Panc1 (cell line): ENCODE measurements around the gene NR2E3. TPM values are rescaled to one million over a fixed set of nuclear protein-coding genes. Genes with fewer than 3 reads are reported as not detected.
A peak's percentile ranks its signal among the peaks of the same experiment; 100 is the strongest.

ENCODE experiments used
- ATAC-seq: fragments of 200-7000 bp; cut with Tn5 transposase; 2 replicates; pipeline ENCODE4 v1.9.1; 2020; ENCODE audit warnings: mild to moderate bottlenecking, moderate library complexity
- BruUV-seq: library from RNA; stranded (reverse); fragments of 400-500 nt; replicated peaks from 2 replicates; lab custom pipeline; 2021; lab: Mats Ljungman, UMichigan
- CTCF ChIA-PET: fragments of 300-600 bp; sonication (Branson Sonifier 250); formaldehyde crosslinking; loops from one replicate; lab custom pipeline; 2022; ENCODE audit warnings: antibody characterized with exemption; lab: Charles Lee
- POLR2A ChIA-PET: fragments of 300-600 bp; sonication (Branson Sonifier 250); formaldehyde crosslinking; loops from one replicate; lab custom pipeline; 2022; ENCODE audit warnings: antibody characterized with exemption; lab: Charles Lee
- DNase-seq: peaks from one replicate; pipeline ENCODE4 v3.0.0-alpha.2; 2010; ENCODE audit warnings: low read depth, low spot score
- H3K27ac ChIP-seq: 2 replicates; pipeline ENCODE4 v1.5.1; 2011; ENCODE audit warnings: mild to moderate bottlenecking, low read length, inconsistent platforms
- H3K27me3 ChIP-seq: fragments of 200-500 bp; sonication (Bioruptor generic); 2 replicates; pipeline ENCODE4 v1.6.0; 2014; ENCODE audit warnings: low read length, inconsistent platforms; ENCODE audit not compliant: control insufficient read depth, insufficient read depth
- H3K36me3 ChIP-seq: fragments of 200-500 bp; sonication (Bioruptor generic); 2 replicates; pipeline ENCODE4 v1.5.1; 2014; ENCODE audit warnings: inconsistent platforms, mild to moderate bottlenecking, low read length, moderate library complexity; ENCODE audit not compliant: control insufficient read depth, insufficient read depth
- H3K4me1 ChIP-seq: 2 replicates; pipeline ENCODE4 v1.5.1; 2011; ENCODE audit warnings: inconsistent platforms, mild to moderate bottlenecking, low read length, moderate library complexity; ENCODE audit not compliant: control insufficient read depth, insufficient read depth
- H3K4me3 ChIP-seq, 2 experiments: 2 replicates each; pipeline ENCODE4 v1.5.1; 2011 to 2012; ENCODE audit warnings: low read depth in 2 of 2, low read length in 2 of 2, mild to moderate bottlenecking in 2 of 2, inconsistent platforms in 1 of 2, moderate library complexity in 1 of 2
- H3K9me3 ChIP-seq: fragments of 200-500 bp; sonication (Bioruptor generic); 2 replicates; pipeline ENCODE4 v1.5.1; 2014; ENCODE audit warnings: low read depth, mild to moderate bottlenecking, inconsistent platforms, low read length, moderate library complexity; ENCODE audit not compliant: control insufficient read depth, insufficient read depth
- CTCF ChIP-seq: fragments of 450-650 bp; IDR thresholded peaks from 2 replicates; pipeline ENCODE4 v1.5.1; 2017; ENCODE audit warnings: mild to moderate bottlenecking
- POLR2AphosphoS5 ChIP-seq: IDR thresholded peaks from 2 replicates; pipeline ENCODE4 v1.6.1; 2012; ENCODE audit warnings: mild to moderate bottlenecking, low read depth, low read length, moderate library complexity
- REST ChIP-seq, 2 experiments: IDR thresholded peaks; 2 replicates each; pipeline ENCODE4 v1.6.1; 2011 to 2012; ENCODE audit warnings: low read depth in 2 of 2, control low read depth in 1 of 2, low read length in 1 of 2, mild to moderate bottlenecking in 1 of 2, moderate library complexity in 1 of 2; ENCODE audit not compliant: insufficient read depth in 1 of 2
- SIN3A ChIP-seq: IDR thresholded peaks from 2 replicates; pipeline ENCODE4 v1.6.1; 2012; ENCODE audit warnings: low read depth, mild to moderate bottlenecking, low read length, moderate library complexity, borderline replicate concordance; ENCODE audit not compliant: insufficient read depth
- TCF7L2 ChIP-seq: IDR thresholded peaks from 2 replicates; pipeline ENCODE4 v1.6.1; 2011; ENCODE audit warnings: mild to moderate bottlenecking, low read depth, low read length, inconsistent platforms
- in situ Hi-C: cut with HindIII; loops from 2 replicates; pipeline ENCODE4 v1.10.0; 2016; ENCODE audit warnings: low sequenced_read_pairs, low pct_unique_long_range_greater_than_20kb
- intact Hi-C: fragments of 100-400 bp; cut with micrococcal nuclease; formaldehyde crosslinking; loops from one replicate; pipeline ENCODE4 v1.10.0; 2022; ENCODE audit not compliant: unreplicated experiment
- total RNA-seq: library from RNA; stranded (reverse); gene quantifications from one replicate; pipeline ENCODE4 v1.2.1, GENCODE V29; 2021; ENCODE audit not compliant: unreplicated experiment

Gene NR2E3
- total RNA-seq, 1 experiment from 2014 or later: 0.98 TPM

DNA sequence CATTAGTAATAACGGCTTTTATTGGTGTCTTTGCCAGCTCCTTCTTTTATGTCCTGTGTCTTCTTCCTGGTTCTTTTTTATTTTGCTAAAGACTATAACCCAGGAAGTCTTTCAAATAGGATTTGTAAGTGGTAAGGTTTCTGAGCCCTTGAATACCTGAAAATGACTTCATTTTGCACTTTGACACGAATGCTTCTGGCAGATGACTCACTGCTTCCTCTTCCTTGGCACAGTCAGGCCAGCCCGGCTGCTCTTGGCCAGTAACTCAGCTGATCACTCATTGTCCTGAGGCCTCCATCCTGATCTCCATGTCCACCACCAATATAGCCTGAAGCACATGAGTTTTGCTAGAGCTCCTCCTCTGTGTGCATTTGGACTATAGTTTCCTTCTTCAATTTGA is 48.7 kb upstream of the NR2E3 start:
- no TSS peak for BruUV-seq
- no peak for TF ChIP-seq TCF7L2
- TF ChIP-seq POLR2AphosphoS5: no peak
- no peak for TF ChIP-seq CTCF
- no peak for TF ChIP-seq REST (IDR thresholded peaks at IDR 0.05; ENCODE audit: insufficient read depth in 1 of 2, low read depth in 2 of 2, low read length in 1 of 2)
- no peak for TF ChIP-seq SIN3A
- DNase-seq (no peak), ATAC-seq (peak; percentile 96)
- Histone ChIP-seq H3K27ac (no peak overlapping the region), H3K36me3 (no peaks in the 10 kb centered on the region), H3K4me3 (no peak overlapping the region), H3K4me1 (no peaks in the 10 kb centered on the region), H3K9me3 (peaks cover 28% of the 10 kb centered on the region; the same call in 1 of the 2 replicates), H3K27me3 (no peaks in the 10 kb centered on the region)
- in situ Hi-C loops: no loop called here
- intact Hi-C loops: no loop called here
- CTCF ChIA-PET: no interaction called here
- POLR2A ChIA-PET: interaction anchor here (0.7 kb wide), 1 partner anchor 342 kb away, joined by 7 read pairs; no protein-coding TSS in a partner anchor

- BruUV-seq: TSS peak; percentile 49
- in situ Hi-C loops (no loop called here), intact Hi-C loops (no loop called here)
- Histone ChIP-seq H3K9me3 (no peaks in the 10 kb centered on the region), H3K4me3 (no peak overlapping the region), H3K36me3 (no peaks in the 10 kb centered on the region), H3K27me3 (no peaks in the 10 kb centered on the region), H3K27ac (no peak overlapping the region), H3K4me1 (no peaks in the 10 kb centered on the region)
- ATAC-seq (no peak), DNase-seq (no peak)
- CTCF ChIA-PET: no interaction called here
- POLR2A ChIA-PET: no interaction called here
- TF ChIP-seq TCF7L2 (no peak), CTCF (no peak), SIN3A (no peak), POLR2AphosphoS5 (no peak), REST (IDR thresholded peaks at IDR 0.05; ENCODE audit: insufficient read depth in 1 of 2, low read depth in 2 of 2, low read length in 1 of 2) (no peak)
These were observed 42.2 kb upstream of the NR2E3 start for GRCh38 chr15:71768184-71768583.
